LoVo (cell line): ENCODE data around the gene ZCCHC14.

Source experiments
- DNase-seq: peaks from one replicate; pipeline ENCODE4 v3.0.0-alpha.2; 2016; ENCODE audit warnings: low spot score

Gene ZCCHC14

GRCh38 chr16:87431926-87432325, 60.9 kb downstream of the ZCCHC14 start:
- no peak for DNase-seq

DNA sequence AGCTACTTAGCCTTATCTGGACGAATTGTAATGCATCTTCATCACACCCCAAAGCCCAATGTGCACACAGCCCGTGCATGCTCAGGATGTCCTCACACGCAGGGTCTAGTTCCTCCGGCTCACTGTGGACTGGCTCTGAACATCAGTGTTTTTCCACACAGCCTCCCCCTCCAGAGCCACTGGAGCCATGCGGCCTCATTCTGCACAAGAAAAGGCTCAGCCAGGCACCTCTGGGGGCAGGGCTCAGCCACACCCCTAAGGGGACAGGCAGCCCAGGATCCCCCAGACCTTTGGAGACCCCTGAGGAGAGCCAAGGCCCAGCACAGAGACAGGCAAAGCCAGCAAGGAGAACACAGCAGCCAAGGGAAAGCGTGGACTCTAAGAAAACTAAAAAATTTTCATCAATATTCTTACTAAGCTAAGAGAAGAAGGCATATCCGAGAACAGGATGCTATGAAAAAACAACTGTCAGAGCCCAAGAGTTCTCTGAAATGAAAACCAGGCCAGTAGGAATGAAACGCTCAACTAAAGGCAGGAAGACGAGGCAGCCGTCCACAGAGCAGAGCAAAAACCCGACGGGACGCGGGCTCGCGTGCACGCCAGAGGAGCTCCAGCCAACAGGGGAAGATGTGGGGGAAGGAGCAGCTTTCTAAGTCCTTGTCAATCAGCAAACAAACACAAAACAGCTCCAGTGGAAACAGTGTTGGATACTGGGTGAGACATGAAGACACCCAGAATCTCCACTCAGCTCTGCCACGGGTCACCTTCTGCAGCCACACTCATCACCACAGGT, 66.2 kb downstream of the ZCCHC14 start:
- DNase-seq: no peak

GRCh38 chr16:87425941-87426340, 66.9 kb downstream of the ZCCHC14 start:
- DNase-seq: no peak

DNA sequence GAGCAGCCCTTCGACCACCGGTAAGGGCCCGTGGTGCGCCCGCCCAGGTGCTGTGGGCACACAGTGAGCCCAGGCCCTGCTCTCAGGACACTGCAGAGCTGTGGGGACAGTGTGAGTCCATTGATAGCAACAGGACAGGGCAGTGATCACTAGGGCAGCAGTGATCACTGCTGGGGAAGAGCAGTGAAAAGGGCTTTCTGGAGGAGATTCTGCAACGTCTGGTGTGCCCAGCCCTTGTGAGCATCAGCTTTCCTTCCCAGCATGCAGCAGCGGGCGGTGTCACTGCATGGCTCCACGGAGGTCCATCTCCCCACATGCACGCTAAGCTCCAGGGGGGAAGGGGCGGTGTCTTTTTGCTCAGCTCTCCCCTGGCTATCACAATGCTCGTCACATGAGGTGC, 68.6 kb downstream of the ZCCHC14 start:
- no peak for DNase-seq

DNA sequence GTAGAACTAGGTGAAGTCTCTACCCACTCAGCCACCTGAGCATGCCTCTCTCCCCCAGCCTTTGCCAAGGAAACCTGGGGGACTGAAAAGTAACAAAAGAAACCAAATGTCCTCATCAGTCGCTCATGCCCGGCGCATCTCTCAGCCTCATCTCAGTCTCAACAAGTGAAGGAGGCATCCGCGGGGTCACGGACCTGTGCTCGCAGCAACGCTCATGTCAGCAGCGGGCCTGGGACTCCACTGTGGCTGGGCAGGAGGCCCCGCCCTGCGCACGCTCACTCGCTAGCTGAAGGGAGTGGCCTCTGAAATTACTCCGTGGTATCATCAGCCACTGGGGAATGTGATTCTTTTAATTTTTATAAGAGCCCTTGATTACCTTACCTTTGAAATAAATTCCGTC, 69.4 kb downstream of the ZCCHC14 start:
- DNase-seq: no peak

- DNase-seq: no peak
Observed at GRCh38 chr16:87422106-87422505, 70.7 kb downstream of the ZCCHC14 start.

DNA sequence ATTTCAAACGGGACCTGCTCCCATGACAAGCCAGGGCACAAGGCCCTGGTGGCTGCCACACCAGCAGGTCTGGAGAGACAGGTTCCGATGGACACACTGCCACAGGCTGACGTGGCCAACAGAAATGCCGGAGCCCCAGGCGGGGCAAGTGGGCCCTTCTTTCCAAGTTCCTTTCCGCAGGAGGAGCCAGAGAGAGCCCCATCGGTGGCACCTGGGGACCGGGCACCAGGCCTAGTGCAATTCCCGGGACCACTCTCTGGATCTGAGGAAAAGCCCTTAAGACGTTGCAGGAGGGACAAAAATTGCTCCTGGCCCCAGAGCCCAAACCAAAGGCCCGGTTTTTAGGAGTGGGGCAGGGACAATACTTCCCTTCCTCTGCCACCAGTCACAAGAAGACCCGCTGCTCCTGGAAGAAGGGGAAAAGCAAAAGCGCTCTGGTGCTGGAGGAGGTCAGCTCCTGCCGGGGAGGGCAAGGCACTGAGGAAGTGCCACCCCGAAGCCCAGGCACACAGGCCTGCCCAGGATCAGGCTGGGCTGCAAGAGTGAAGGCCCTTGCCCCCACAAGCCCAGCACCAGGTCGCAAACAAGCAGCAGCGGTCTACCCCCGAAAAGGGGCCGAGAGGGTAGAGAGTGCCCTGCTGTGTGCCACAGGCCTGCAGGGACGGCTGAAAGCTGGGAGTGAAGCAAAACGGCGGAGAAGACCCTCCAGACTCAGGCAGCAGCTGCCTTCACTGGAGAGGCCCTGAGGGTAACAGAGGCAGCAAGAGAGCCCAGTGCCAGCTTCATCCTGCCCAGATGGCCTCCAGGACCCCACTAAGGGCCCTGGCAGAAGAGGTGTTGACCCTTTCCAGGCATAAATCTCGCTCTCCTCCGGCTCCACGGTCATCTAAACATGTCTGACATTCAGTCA, 71.6 kb downstream of the ZCCHC14 start:
- no peak for DNase-seq

- no peak for DNase-seq
Observed at GRCh38 chr16:87420026-87421002, 72.5 kb downstream of the ZCCHC14 start.

DNA sequence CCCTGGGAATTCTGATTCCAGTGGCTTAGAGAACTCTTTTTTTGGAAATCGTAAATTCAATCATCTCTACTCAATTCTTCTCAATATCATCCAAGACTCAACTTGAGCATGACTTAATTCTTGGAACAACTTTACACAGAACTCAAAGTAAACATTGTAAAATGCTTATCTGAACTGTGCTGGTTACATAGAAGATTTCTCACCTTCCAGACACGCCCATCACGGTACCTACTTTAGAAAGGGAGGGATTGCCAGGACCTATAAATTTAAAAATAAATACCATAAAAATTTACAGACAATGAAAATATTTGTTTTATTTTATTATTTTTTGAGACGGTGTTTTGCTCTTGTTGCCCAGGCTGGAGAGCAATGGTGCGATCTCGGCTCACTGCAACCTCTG, 74.2 kb downstream of the ZCCHC14 start:
- DNase-seq: no peak

DNA sequence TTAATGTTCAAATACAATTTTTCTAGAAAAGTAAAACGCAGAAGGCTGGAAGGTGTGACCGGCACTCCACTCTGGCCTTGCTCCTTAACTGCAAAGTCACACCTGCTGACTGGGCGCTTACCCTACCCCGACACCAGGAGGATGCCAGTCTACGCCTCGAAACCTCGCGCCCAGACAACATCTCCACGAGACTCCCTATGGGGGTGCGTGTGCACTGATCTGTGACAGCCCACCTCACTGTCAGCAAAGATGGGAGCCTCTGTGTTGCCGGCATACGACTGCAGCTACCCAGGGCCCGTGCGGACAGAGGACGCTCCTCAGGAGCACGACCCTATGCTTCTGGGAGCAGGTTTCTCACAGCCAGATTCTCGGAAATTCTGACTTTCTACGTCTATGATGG, 74.6 kb downstream of the ZCCHC14 start:
- DNase-seq: no peak

- DNase-seq: no peak
Observed at GRCh38 chr16:87417528-87417910, 75.3 kb downstream of the ZCCHC14 start.

GRCh38 chr16:87416826-87417527, 75.8 kb downstream of the ZCCHC14 start:
- no peak for DNase-seq

DNA sequence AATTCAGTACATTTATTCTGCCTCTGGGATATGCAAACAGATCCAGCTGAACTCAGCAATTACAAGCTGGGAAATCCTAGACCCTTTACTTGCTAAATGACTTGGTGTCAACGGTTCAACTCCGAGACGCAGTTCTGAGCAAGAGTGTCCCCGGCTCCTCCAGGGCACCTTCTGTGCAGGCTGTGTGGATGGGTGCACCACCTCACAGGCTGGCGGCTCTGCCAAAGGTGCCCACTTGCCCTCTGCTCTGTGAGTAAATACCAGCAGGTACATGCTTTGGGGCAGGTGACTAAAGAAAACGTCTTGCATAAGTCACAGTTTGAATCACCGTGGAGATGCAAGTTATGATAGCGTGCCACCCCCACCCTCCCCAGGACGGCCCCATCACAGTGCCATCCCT, 77.4 kb downstream of the ZCCHC14 start:
- DNase-seq: no peak

DNA sequence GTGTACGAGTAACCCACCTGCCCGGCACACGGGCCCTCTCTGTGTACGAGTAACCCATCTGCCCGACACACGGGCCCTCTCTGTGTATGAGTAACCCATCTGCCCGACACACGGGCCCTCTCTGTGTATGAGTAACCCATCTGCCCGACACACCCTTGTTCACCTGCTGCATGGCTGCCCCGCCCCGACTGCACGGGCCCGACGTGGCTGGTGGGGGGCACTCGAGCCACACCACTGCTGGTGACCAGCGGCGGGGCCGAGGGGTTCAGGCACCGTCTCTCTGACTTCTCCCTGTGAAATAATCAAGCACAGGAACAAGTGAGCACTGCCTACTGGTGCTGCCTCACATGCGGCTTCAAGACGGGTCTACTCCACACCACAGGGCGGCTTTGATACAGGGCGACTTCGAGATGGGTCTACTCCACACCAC, 78.6 kb downstream of the ZCCHC14 start:
- no peak for DNase-seq

- DNase-seq: no peak
Observed at GRCh38 chr16:87412996-87413421, 79.8 kb downstream of the ZCCHC14 start.

DNA sequence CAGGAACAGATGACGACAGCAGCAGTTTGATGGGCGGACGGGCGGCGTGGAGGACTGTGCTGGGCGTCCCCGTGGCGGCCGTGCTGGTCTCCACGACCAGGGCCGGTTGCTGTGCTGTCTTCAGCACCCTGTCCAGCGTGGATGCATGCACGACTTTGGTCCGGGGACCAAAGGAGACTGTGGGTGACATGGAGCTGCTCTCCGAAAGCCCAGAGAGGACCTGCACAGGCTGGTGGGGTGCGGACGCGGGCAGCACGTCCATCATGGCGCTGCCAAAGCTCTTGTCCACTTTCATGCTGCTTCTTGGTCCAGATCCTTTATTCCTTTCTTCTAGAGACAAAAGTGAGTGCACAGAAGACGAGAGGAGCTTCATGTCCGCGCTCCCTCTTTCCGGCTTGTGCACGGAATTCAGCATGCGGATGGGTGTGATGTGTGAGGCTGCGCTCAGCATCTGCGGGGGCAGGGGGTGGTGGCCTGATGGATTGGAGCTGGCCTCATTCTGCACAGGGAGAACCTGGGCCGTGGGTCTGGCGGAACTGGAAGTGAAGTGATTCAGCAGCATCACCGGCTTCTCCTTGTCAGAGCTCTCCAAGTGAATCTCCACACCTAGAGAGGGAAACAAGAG, 80.3 kb downstream of the ZCCHC14 start:
- DNase-seq: no peak

DNA sequence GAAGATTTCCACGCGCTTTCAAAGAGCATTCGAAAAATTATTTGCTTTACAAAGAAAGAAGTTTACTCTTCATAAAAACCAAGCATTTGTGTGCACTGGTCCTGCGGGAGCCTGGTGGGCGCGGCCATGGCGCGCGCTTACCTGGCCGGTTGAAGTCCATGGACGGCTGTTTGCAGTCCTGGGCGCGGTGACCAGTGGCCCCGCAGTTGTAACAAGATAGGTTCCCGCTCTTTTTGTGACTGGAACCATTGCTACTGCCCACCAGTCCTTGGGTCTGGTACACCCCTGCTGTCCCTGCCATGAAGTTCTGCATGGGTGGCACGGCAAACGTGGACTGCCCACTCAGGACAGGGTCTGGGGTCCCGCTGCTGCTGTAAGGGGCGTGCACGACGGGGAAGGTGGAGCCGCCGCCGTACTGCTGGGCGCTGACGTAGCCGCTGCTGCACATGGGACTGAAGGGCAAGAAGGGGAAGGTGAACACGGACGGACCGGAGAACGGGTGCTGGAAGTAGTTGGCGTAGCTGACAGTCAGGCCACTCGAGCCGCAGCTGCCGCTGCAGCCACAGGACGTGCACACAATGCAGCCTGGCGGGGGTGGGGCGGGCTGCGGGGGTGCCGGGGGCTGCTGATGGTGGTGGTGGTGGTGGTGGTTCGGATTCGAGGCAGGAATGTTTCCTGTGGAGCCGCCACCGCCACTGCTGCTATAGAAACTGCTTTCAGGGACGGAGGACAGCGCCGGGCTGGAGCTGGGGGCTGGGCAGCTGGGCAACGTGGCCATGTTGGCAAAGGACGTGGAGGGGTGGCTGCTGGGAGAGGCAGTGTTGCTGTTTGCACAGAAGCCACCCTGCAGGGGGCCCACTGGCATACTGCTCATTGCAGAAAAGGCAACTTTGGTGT, 81.2 kb downstream of the ZCCHC14 start:
- DNase-seq: no peak

GRCh38 chr16:87410968-87411367, 81.9 kb downstream of the ZCCHC14 start:
- DNase-seq: no peak

GRCh38 chr16:87410530-87410929, 82.3 kb downstream of the ZCCHC14 start:
- no peak for DNase-seq

DNA sequence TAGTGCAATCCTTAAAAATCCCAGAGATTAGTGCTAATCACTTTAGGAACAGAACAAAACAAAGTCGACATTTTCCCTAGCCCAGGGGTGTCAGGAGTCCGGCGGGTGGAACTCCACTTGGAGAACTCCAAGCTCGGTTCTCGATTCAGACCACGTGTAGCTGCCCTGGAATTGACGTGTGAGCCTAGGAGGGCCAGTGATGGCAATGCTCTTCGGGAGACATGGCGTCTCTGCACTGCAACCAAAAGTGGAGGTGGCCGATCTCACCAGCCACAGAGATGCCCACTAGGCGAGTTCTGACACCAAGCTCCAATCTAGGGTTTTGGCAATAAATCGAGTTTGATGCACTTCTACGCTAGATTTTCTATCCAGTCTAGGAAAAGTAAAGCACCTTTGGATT, 83.0 kb downstream of the ZCCHC14 start:
- no peak for DNase-seq
